Fibroblast of skin of abdomen (primary cell): ENCODE results near the gene LYSMD2.

Source experiments
- DNase-seq: peaks from one replicate; pipeline ENCODE4 v3.0.0-alpha.2; 2013

Gene LYSMD2

DNA sequence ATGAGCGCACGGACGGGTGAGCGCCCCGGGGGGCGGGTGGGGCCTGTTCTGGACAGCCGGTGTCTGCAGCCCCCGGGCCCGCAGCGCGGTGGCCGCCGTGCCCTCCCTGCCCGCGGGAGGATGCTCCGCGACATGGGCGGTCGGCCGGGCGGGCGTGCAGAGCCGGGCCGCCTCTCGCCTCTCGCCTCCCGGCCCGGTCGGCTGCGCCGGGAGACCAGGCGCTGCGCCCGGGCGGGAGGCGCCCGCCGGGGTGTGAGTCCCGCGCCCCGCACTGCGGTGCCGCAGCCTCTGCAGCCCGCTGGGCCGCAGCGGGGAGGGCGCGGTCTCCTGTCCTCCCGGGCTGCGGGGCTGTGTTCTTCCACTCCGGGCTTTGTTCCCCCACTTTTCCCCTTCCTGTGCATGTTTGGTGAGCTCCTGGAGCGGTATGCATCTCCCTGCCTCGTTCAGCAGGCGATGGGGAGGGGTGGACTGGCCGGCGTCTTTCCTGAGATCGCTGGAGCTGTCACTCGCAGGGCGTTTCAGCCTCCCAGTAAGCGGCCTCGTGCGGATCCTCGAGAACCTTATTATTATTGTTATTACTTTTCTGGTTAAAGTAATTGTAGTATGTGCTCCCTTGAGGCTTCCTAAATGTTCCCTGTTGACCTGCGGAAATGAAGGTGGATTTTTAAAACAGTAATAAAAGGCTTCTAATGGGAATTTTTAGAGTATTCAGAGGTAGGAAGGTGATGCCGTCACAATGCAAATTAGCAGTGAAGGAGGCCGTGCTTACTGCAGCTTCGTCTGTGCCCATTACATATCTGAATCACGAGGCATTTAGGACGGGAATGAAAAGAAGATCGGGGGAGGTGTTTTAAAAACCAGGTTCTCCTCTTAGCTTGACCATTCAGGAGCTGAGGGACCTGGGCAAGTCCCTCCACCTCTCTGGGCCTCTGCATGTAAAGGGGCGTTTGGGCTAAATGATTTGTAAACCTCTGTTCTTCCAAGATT is 14.5 kb upstream of the LYSMD2 start:
- no peak for DNase-seq

DNA sequence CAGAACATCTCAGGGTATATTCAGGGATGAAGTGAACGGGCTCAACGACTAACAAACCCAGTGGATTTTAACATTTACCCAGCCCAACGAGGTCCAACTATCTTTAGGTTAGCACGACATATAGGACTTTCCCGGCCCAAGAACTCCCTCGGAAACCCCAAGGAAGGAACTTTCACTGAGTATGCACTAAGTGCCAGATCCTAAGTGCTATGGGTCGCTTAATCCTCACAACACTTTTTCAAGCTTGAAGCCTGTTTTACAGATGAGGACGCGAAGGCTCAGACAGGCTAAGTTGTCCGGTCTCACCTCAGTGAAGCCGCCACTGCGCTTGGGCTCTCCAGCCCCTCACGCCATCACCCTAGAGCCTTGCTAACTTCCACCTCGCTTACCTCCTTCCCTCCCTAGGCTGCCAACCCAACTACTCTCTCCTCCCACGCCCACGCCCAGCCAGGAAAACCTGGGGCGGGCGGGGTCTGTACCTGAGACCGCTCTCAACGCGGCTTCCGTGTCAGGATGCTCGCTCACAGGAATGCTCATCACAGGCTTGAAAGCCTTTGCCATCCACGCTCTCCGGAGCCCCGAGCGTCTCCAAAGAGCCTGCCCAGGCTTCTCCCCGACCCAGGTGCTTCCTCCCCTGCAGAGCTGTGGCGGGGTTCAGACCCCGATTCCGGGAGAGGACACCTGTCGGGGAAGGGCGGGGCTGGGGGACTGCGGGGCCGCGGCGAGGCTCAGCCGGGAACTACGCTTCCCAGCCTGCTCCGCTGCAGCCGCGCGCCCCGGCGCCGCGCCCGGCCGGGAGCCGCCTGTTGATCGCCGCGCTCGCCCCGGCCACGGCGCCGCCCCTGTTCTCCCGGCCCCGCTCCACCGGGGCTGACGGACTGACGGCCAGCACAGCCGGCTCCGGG is 13.6 kb upstream of the LYSMD2 start, which contains the start of gene TMOD2:
TMOD2 (plus strand) TSS at position 806 of the 905 bp plus-strand sequence. CDS start 14,845 bp downstream, outside the sequence.
- peak; percentile 29 for DNase-seq

DNA sequence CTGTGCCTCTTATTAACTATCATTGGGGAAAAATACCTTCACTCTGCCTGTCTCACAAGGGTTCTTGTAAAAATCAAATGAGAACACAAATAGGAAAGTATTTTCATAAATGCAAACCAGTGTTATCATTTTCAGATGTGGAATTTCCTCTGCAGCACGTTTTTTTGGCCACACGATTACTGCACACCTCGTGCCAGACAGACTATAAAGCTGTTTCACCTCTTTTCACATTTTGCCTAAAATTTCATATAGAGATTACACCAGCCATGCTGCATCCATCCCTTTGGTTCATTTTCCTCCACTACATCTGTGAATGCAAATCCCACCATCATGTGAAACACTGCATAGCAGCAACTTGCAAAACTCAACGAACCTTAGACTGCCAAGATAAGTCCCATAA is 12.7 kb upstream of the LYSMD2 start:
- DNase-seq: no peak

DNA sequence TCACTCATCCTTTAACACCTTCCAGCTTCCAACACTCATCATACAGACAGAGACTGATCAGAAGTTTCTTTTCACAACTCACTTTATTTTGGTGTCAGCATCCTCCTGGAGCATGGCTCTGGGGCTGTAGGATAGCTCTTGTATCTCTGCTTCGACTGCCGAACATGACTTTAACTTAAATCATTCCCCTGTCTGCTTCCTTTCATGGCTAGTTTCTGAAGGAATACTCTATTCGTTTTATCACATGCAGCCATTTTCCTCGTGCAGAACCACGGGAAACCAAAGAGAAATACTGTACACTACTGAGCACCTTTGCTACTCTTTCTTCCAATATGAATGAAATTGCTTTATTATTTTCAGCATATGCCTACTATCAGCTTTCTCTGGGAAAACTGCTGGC is 11.9 kb upstream of the LYSMD2 start:
- no peak for DNase-seq

DNA sequence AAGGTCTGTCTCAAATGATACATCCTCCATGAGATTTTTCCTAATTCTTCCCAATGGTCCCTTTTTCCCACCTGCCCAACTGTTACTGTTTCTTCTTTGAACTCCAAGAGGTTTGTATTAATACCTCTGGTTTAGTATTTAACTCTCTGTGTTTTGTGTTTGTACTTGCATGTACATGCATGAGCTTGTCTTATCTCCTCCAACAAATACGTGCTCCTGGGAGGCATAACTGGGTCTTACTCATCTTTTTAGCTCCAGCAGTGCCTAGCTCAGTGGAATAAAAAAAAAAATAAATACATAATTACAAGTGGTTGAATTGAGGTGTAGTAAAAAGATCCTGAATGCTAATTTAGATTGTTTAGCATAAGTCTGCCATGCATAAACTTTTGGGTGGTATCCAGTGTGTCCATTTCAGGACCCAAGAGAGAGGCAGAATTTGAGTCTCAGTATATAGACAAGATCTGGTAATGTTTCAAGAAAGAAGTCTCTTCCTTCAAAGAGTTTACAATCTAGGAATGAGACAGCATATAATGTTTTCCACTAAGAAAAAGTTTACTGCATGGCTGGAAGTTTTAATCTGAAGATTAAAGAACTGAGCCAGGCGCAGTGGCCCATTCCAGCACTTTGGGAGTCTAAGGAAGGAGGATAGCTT is 1.7 kb upstream of the LYSMD2 start:
- DNase-seq: no peak

DNA sequence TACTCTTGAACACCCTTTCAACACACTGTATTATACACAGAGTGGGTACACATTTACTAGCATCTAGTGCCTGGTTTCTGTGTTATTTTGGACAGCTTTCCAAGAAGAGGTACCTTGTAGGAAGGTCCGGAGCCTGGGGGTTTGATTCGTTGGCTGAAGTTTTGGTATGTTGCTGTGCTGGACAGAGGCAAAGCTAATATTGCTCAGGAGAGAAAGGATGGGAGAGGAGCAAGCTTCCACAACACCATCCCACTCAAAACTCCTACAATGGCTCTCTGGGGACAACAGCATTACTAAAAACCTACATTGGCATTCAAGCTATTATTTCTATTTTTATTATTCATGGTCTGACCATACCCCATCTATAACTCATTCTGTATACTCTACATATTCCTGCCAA is 1.1 kb upstream of the LYSMD2 start:
- no peak for DNase-seq

DNA sequence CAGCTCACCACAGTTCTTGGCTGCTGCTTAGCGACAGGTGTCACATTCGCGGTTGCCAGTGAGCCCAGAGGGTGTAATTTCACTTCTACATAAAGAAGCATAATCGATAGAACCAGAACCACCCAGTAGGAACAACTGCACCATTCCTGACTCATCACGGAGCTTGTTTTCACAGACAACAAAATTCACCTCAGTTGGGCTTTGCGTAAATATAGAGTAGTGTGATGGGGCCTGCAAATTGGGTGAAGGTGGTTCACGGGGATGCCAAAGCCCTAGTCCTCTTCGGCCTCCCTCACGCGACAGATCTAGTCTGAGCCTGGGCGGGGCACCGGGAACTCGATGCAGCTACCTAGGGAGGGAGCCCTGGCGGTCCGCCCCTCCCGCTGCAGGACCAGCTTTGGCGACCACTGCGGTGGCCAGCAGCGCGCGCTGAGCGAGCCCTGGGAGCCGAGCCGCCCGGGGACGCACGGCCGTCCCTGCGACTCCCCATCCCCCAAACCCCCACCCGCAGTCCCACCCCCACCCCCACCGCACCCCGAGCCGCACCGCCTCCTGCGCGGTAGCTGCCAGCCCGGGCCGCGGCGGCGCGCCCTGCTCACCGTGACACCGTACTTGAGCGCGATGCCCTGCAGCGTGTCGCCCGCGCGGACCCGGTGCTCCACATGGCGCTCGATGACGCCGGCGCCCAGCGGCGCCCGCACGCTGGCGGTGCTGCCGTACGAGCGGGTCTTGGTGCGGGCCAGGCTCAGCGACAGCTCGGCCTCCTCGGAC is 519 bp downstream of the LYSMD2 start:
- no peak for DNase-seq

DNA sequence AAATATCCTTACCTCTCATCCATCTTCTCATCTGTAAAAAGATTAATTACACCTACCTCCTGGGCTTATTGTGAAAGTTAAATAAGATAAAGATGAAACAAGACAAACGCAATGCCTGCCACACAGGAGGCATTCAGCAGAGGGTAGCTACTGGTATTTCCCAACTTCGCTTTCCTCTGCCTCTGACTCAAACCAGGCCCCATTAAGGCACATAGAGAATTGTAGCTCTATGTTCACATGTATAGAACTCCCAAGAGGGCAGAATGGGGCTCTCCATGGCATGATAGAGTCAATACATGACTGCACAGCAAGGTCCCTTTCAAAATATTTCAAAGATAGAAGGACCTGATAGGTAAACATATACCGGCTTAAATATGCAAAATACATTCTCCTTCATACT is 1.4 kb downstream of the LYSMD2 start:
- no peak for DNase-seq

DNA sequence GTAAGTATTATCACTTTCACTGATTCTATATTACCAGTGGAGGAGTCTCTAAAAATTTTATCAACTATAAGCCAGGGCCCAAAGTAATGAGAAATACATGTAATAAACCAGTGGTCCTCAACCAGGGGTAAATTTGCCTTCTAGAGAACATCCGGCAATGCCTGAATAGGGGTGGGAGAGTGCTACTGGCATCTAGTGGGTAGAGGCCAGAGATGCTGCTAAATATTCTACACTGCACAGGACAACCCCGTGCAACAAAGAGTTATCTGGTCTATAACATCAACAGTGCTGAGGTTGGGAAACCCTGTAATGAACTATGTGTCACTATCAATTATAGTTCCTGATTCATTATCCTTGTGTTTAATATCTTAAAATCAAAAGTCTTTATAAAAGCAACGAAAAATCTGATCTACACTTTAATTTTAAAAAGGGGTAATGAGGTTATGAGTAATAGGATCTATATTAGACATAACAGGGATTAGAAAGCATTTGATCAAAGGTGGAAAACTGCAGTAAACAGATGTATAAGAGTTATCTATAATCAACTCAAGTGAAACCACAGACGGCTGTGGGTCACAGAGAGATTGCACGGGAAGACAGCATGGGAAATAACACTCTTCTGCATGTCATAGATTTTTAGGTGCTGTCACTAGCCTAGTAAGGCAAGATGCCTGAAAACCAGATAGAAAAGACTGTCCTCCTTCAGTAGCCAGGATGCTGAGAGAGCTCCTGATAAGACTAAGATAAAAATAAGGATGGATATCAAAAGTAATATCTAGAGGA is 2.0 kb downstream of the LYSMD2 start:
- no peak for DNase-seq

DNA sequence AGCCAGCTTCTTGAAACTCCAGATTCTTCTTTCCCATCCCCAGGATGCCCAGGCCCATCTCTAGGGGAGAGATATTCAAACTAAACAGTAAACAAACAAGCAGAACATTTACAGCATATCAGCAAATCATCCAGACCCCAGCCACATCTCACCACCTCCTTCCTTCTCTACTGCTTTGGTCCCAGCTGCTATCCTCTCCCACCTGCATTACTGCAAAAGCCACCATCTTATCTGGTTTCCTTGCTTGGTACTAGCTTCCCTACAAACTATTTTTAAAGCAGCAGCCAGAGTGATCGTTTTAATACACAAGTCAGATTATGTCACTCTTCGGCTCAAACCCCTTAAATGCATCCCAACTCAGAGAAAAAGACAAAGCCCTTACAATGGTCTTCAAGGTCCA is 4.8 kb downstream of the LYSMD2 start:
- DNase-seq: no peak

DNA sequence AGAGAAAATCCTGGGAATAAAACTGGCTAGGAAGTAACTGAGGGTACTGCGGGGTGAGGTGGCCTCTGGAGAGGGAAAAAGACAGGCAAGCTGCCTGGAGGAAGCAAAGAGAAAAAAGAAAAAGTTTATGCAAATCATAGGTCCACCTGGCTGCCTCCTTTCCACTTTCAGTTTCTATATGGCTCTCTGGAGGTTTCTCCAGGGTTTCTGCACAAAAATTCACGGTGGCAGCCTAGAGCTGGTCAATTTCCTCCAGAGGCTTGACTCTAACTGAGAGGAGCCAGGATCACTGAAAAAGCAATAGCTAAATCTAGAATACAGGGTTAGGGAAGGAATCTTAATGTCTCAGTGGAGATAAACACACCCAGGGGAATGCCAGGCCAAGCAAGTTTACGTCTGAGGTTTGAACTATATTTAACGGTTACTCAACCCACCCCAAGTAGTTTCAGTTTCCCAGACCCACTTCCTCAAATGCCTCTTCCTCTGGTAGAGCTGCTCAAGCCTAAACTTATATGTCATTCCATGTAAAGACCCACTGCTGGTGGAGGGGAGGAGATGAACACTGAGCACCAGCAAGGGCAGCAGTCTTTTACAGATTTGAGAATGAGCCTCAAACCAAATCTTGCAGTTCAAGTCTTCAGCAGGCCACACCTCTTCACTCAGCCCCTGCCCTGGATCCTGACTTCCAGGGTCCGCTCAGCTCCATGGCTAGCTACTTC is 5.7 kb downstream of the LYSMD2 start:
- DNase-seq: peak; percentile 30

DNA sequence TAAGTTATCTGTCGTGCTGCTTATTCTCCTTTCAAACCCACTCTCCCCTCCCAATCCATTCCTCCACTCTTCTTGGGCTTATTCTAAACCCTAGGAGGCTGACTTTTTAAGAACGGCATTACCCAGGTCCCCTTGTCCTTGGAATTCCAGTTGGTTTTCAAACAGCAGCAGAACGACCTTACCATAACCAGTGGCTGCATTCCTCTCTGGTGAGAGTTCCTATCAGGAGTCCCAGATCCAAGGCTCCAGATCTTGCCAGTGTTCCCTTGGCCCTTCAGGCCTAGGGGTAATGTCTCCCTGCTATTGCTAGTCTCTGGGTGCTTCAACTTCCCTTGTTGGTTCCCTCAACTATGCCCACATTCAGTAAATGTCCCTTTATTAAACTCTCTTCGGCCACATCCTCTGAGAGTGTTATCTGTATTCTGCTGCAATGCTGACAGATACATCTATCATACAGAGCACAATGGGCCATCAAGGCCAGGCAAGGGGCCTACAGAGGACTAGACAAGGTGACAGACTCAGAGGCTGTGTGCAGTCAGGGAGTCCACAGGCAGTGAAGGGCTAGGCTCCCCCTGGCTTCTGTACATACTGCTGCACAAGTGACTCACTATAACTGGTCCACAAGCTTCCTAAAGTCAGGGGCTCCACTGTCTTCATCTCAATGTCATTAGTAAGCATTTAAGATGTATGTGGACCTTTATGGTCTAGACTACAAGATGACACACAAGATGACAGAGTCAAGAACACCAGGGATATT is 10.1 kb downstream of the LYSMD2 start:
- DNase-seq: peak; percentile 60

DNA sequence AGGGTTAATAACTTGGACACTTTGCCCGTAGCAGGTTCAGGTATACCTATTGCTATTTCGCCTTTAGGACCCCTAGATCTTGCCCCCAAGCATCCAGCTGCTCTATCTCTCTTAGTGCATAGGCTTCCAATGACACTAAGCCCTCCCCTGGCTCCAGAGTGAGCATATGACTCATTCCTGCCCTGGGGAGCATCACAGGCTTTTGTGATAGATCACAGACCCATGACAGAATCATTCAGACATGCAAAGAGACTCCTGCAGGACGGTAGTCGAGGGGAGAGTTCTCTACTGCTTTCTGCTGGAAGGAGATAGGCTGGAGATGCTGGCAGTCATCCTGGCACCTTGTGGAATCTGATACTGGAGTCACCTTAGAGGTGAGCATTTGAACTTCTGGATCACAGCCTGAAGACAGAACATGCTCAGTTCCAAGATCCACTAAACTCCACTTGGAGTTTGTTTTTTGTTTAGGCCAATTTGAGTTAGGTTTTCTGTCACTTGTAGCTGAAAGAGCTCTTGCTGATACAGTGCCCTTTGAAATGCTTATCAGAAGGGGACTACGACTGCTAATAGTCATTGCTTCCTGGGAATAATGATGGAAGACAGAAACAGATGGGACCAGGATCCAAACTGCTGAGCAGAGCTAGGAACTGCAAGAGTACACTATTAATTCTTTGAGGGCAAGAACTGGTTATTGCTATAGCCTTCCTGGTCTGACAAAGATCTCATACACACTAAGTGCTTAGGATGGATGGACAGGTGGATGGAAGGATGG is 11.0 kb downstream of the LYSMD2 start:
- peak; percentile 90 for DNase-seq

DNA sequence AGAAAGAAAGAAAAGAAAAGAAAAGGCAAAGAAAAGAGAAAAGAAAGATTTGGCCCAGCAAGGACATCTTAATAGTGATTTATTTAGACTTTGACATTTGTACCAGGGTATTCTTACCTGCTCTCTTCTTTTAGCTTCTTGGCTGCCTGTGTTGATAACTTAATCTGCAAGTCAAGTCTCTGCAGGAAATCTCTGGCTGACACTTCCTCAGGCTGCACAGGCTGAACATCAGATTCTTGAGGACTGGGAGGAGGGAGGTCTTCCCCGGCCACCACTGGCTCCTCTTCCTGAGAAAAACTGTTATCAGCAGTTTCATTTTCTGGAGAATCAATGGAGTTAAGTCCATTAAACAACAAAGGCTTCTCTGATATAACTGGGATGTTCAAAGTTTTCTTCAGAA is 12.8 kb downstream of the LYSMD2 start:
- DNase-seq: no peak

DNA sequence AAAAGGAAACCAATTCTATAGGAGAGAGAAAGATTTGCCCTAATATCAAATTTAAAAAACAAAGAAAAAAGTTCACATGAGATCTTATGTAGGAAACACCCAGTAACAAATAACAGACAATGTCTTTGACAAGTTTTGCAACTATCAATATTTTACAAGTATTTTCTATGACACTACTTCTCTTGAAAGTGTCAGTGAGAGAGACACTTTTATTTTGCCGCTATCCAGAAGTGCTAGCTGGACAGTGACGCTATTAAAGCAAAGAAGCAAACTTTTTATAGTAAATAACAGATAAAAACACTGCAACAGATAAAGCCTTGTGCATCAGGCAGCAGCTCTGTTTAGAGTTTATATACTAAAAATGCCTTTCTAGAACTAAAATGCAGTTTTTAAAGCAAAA is 13.3 kb downstream of the LYSMD2 start:
- DNase-seq: no peak

DNA sequence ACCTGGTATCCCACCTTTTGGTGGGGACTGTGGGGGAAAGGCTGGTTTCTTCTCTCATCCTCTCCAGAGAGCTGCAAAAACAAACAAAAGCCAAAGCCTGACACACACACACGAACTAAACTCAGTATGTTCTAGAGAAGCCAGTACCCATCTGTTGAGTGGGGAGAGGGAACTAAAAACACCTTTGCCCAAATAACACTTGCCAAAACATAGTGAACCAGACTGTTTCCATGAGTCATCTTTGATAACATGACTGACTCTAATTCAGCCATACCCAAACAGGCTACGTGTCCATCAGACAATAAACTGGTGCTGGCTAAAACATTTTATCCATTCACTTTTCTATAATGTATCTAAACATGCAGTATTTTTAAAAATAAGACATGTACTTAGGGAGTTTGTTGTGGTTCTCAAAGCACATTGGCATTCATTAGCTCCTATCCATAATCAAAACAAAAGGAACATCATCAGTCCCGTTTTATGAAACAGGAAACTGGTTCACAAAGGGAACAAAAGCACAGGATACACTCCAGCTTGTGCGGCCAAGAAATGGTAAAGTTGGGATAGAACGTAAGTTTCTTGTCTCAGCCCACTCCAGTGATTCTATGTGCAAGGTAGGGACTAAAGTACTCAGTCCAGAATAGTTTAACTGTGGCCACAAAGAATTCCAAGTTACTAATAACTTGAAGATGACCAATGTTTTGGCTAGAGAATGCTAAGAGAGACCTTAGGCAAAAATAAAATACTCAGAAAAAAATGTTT is 16.1 kb downstream of the LYSMD2 start:
- DNase-seq: no peak

DNA sequence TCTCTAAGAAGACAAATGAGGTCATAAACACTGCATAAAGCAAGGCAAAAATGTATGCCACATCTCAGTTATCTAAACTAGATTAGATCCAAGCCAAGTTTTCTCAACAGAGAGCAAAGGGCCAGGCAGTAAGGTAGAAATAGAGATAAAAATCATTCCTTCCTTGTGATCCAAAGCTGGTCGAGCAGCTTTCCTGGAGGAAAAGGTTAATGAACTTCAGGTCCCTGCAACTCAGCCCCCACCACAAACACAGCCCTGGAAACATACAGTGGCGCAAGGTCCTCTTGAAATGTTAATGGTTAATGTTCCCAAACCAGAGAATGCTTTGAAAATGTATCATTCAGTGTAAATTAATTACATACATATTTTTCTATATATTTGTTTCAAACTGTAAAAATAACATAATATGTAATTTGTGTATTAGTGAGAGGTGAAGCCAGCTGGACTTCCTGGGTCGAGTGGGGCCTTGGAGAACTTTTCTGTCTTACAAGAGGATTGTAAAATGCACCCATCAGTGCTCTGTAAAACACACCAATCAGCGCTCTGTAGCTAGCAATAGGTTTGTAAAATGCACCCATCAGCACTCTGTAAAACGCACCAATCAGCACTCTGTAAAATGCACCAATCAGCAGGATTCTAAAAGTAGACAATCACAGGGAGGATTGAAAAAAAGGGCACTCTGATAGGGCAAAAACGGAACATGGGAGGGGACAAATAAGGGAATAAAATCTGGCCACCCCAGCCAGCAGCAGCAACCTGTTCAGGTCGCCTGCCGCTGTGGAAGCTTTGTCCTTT is 17.1 kb downstream of the LYSMD2 start:
- DNase-seq: no peak
